HEK293 (cell line): ENCODE data around the gene LAMA5.

ENCODE experiments used
- CTCF ChIA-PET: fragments of 350-600 bp; formaldehyde crosslinking; extraction: SDS; loops from one replicate; lab custom pipeline; 2021; ENCODE audit warnings: antibody characterized with exemption; lab: Yijun Ruan, JAX
- POLR2A ChIA-PET: fragments of 300-600 bp; formaldehyde crosslinking; extraction: SDS; loops from one replicate; lab custom pipeline; 2020; ENCODE audit warnings: antibody characterized with exemption, inconsistent platforms; lab: Yijun Ruan, JAX
- H3K27ac ChIP-seq: fragments of 200-500 bp; sonication (Bioruptor generic); 2 replicates; pipeline ENCODE4 v1.5.1; 2014; ENCODE audit warnings: low read depth, low read length, control low read depth, inconsistent platforms; ENCODE audit errors: extremely low read depth
- H3K36me3 ChIP-seq, 2 experiments: fragments of 200-500 bp in 1 of 2; sonication (Bioruptor generic) in 1 of 2; 1 replicate in 1 of 2; 2 replicates in 1 of 2; pipeline ENCODE4 v1.5.1; 2014 to 2017; ENCODE audit warnings: inconsistent platforms in 2 of 2, low read length in 2 of 2; ENCODE audit not compliant: control insufficient read depth in 2 of 2, insufficient read depth in 1 of 2
- H3K4me1 ChIP-seq: fragments of 200-500 bp; sonication (Bioruptor generic); 2 replicates; pipeline ENCODE4 v1.5.1; 2014; ENCODE audit warnings: mild to moderate bottlenecking, low read length, inconsistent platforms; ENCODE audit not compliant: control insufficient read depth, insufficient read depth
- H3K4me3 ChIP-seq: 2 replicates; pipeline ENCODE4 v1.5.1; 2011; ENCODE audit warnings: low read depth, mild to moderate bottlenecking, control low read depth, low read length, moderate library complexity
- H3K9me3 ChIP-seq: fragments of 200-500 bp; sonication (Bioruptor generic); 2 replicates; pipeline ENCODE4 v1.5.1; 2014; ENCODE audit warnings: low read depth, low read length, inconsistent platforms; ENCODE audit not compliant: control insufficient read depth, insufficient read depth
- HOXC10 ChIP-seq: sonication (generic); formaldehyde crosslinking; IDR thresholded peaks from 2 replicates; pipeline ENCODE4 v1.8.1; 2023; ENCODE audit warnings: mild to moderate bottlenecking, missing genetic modification reagents
- INSM2 ChIP-seq: fragments of 450-650 bp; formaldehyde crosslinking; IDR thresholded peaks from 2 replicates; pipeline ENCODE4 v1.5.1; 2016; ENCODE audit warnings: missing biosample characterization, missing genetic modification characterization
- KLF9 ChIP-seq: fragments of 450-650 bp; formaldehyde crosslinking; IDR thresholded peaks from 2 replicates; pipeline ENCODE4 v1.5.1; 2016; ENCODE audit warnings: missing biosample characterization, missing genetic modification characterization, low read depth
- SALL2 ChIP-seq: fragments of 450-650 bp; formaldehyde crosslinking; IDR thresholded peaks from 2 replicates; pipeline ENCODE4 v1.5.0; 2017; ENCODE audit warnings: missing biosample characterization, mild to moderate bottlenecking, missing genetic modification characterization, borderline replicate concordance
- SCRT1 ChIP-seq: fragments of 450-650 bp; formaldehyde crosslinking; IDR thresholded peaks from 2 replicates; pipeline ENCODE4 v1.5.1; 2016; ENCODE audit warnings: missing biosample characterization, missing genetic modification characterization, borderline replicate concordance
- SCRT2 ChIP-seq: fragments of 450-650 bp; formaldehyde crosslinking; IDR thresholded peaks from 2 replicates; pipeline ENCODE4 v1.5.1; 2016; ENCODE audit warnings: missing biosample characterization, missing genetic modification characterization
- SETDB1 ChIP-seq: IDR thresholded peaks from one replicate; pipeline ENCODE4 v1.6.1; 2017; ENCODE audit warnings: mild to moderate bottlenecking, low read length, moderate library complexity, mixed read lengths; ENCODE audit not compliant: insufficient read length
- ZBTB20 ChIP-seq: fragments of 450-650 bp; formaldehyde crosslinking; IDR thresholded peaks from 2 replicates; pipeline ENCODE4 v1.5.1; 2016; ENCODE audit warnings: missing biosample characterization, missing genetic modification characterization
- ZBTB26 ChIP-seq: fragments of 450-650 bp; formaldehyde crosslinking; optimal IDR thresholded peaks from 2 replicates; pipeline ENCODE3; 2016; ENCODE audit warnings: missing biosample characterization, mild to moderate bottlenecking, missing genetic modification characterization
- ZIC2 ChIP-seq: fragments of 450-650 bp; formaldehyde crosslinking; IDR thresholded peaks from 2 replicates; pipeline ENCODE4 v1.5.1; 2016; ENCODE audit warnings: missing biosample characterization, missing genetic modification characterization
- ZNF140 ChIP-seq: fragments of 450-650 bp; formaldehyde crosslinking; IDR thresholded peaks from 2 replicates; pipeline ENCODE4 v1.5.1; 2016; ENCODE audit warnings: missing biosample characterization, missing genetic modification characterization
- ZNF155 ChIP-seq: fragments of 450-650 bp; formaldehyde crosslinking; IDR thresholded peaks from 2 replicates; pipeline ENCODE4 v1.5.1; 2016; ENCODE audit warnings: missing biosample characterization, missing genetic modification characterization
- ZNF169 ChIP-seq: fragments of 450-650 bp; formaldehyde crosslinking; IDR thresholded peaks from 2 replicates; pipeline ENCODE4 v1.5.1; 2016; ENCODE audit warnings: missing biosample characterization, missing genetic modification characterization
- ZNF18 ChIP-seq: fragments of 450-650 bp; formaldehyde crosslinking; IDR thresholded peaks from 2 replicates; pipeline ENCODE4 v1.5.1; 2016; ENCODE audit warnings: missing biosample characterization, missing genetic modification characterization
- ZNF202 ChIP-seq: fragments of 450-650 bp; formaldehyde crosslinking; IDR thresholded peaks from 2 replicates; pipeline ENCODE4 v1.5.1; 2016; ENCODE audit warnings: missing biosample characterization, missing genetic modification characterization, borderline replicate concordance
- ZNF223 ChIP-seq: fragments of 450-650 bp; formaldehyde crosslinking; IDR thresholded peaks from 2 replicates; pipeline ENCODE4 v1.5.1; 2016; ENCODE audit warnings: missing biosample characterization, missing genetic modification characterization
- ZNF398 ChIP-seq: fragments of 450-650 bp; formaldehyde crosslinking; IDR thresholded peaks from 2 replicates; pipeline ENCODE4 v1.5.1; 2017; ENCODE audit warnings: missing biosample characterization, missing genetic modification characterization
- ZNF423 ChIP-seq: fragments of 450-650 bp; formaldehyde crosslinking; IDR thresholded peaks from 2 replicates; pipeline ENCODE4 v1.5.1; 2016; ENCODE audit warnings: missing biosample characterization, missing genetic modification characterization
- ZNF426 ChIP-seq: fragments of 450-650 bp; formaldehyde crosslinking; IDR thresholded peaks from 2 replicates; pipeline ENCODE4 v1.5.1; 2017; ENCODE audit warnings: missing biosample characterization, missing genetic modification characterization, mild to moderate bottlenecking, inconsistent platforms, moderate library complexity
- ZNF513 ChIP-seq: fragments of 450-650 bp; IDR thresholded peaks from 2 replicates; pipeline ENCODE4 v1.5.1; 2018; ENCODE audit warnings: missing biosample characterization, missing genetic modification characterization
- ZNF560 ChIP-seq: fragments of 450-650 bp; formaldehyde crosslinking; IDR thresholded peaks from 2 replicates; pipeline ENCODE4 v1.5.1; 2017; ENCODE audit warnings: missing biosample characterization, missing genetic modification characterization, borderline replicate concordance
- ZNF704 ChIP-seq: fragments of 450-650 bp; formaldehyde crosslinking; IDR thresholded peaks from 2 replicates; pipeline ENCODE4 v1.5.1; 2016; ENCODE audit warnings: missing biosample characterization, missing genetic modification characterization
- ZNF776 ChIP-seq: fragments of 450-650 bp; formaldehyde crosslinking; IDR thresholded peaks from 2 replicates; pipeline ENCODE4 v1.5.0; 2017; ENCODE audit warnings: missing biosample characterization, missing genetic modification characterization, borderline replicate concordance
- ZNF785 ChIP-seq: fragments of 450-650 bp; formaldehyde crosslinking; IDR thresholded peaks from 2 replicates; pipeline ENCODE4 v1.5.1; 2016; ENCODE audit warnings: missing biosample characterization, missing genetic modification characterization
- ZXDB ChIP-seq: fragments of 450-650 bp; formaldehyde crosslinking; IDR thresholded peaks from 2 replicates; pipeline ENCODE4 v1.5.1; 2016; ENCODE audit warnings: missing biosample characterization, missing genetic modification characterization

Gene LAMA5

GRCh38 chr20:62315773-62316172, 51.3 kb downstream of the LAMA5 start (continued):
- no peak for TF ChIP-seq KLF9 (tag by site-specific recombination)
- no peak for TF ChIP-seq ZNF398
- no peak for TF ChIP-seq SCRT2 (tag by site-specific recombination)
- TF ChIP-seq ZNF18 (tag by site-specific recombination), result no peak
- TF ChIP-seq ZXDB (tag by site-specific recombination), result no peak
- no peak for TF ChIP-seq ZNF560 (tag by site-specific recombination)
- TF ChIP-seq ZNF785 (tag by site-specific recombination), result no peak
- no peak for TF ChIP-seq ZNF169 (tag by site-specific recombination)
- no peak for TF ChIP-seq ZNF202 (tag by site-specific recombination)

- H3K36me3 ChIP-seq, result peaks cover 0 to 85% of the 10 kb centered on the region in 2 experiments; a peak in 2 of 3 replicates
- no peaks in the 10 kb centered on the region for H3K4me1 ChIP-seq
- POLR2A ChIA-PET, result interaction anchor here (0.6 kb wide), 1 partner anchor 211 kb away, joined by 4 read pairs; no protein-coding TSS in a partner anchor
- CTCF ChIA-PET, result interaction anchor here (0.6 to 0.8 kb wide), 2 partner anchors 53 to 517 kb away, joined by 3 read pairs; partner anchors contain the start of gene LAMA5
- no peak overlapping the region for H3K27ac ChIP-seq
- H3K9me3 ChIP-seq, result no peaks in the 10 kb centered on the region
- no peak overlapping the region for H3K4me3 ChIP-seq
- TF ChIP-seq ZIC2 (tag by site-specific recombination), result no peak
- no peak for TF ChIP-seq ZNF513 (tag by site-specific recombination)
- TF ChIP-seq ZNF426 (tag by site-specific recombination), result no peak
- TF ChIP-seq ZNF423 (tag by site-specific recombination), result no peak
- TF ChIP-seq HOXC10 (CRISPR knock-in tag), result no peak
- TF ChIP-seq ZBTB26, result no peak
- no peak for TF ChIP-seq ZNF140 (tag by site-specific recombination)
- TF ChIP-seq SALL2 (tag by site-specific recombination), result no peak
- no peak for TF ChIP-seq ZBTB20 (tag by site-specific recombination)
- no peak for TF ChIP-seq SETDB1
- TF ChIP-seq ZNF704 (tag by site-specific recombination), result no peak
- no peak for TF ChIP-seq ZNF223 (tag by site-specific recombination)
- no peak for TF ChIP-seq SCRT1 (tag by site-specific recombination)
- TF ChIP-seq INSM2 (tag by site-specific recombination), result no peak
- no peak for TF ChIP-seq ZNF155
- no peak for TF ChIP-seq ZNF776 (tag by site-specific recombination)
Observed at GRCh38 chr20:62314711-62315302, 52.3 kb downstream of the LAMA5 start.
